GM21737 (cell line): Measurements from ENCODE around the gene GPR33.

ENCODE experiments used
- ATAC-seq: cut with Tn5 transposase; IDR thresholded peaks from one replicate; pipeline ENCODE4 v1.9.1; 2021; ENCODE audit warnings: mild to moderate bottlenecking, moderate library complexity; ENCODE audit not compliant: unreplicated experiment

The GPR33 gene, protein sequence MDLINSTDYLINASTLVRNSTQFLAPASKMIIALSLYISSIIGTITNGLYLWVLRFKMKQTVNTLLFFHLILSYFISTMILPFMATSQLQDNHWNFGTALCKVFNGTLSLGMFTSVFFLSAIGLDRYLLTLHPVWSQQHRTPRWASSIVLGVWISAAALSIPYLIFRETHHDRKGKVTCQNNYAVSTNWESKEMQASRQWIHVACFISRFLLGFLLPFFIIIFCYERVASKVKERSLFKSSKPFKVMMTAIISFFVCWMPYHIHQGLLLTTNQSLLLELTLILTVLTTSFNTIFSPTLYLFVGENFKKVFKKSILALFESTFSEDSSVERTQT

DNA sequence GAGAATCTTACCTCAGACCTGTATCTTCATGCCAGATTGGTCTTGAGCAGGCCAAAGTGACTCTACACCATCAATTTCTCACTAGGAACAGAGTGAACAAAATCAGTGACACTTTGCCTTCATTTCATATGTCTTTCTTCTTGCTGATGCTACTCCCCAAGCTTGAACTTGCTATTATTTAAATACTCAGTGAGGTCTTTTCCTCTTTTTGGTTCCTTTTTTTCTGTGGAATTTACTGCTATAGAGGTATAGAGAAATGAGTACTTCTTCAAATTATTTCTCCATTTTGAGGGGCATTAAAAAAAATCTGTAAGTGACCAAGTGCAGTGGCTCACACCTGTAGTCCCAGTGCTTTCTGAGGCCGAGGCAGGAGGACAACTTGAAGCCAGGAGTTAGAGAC is at the start of gene GPR33:
TSS of gene GPR33 (minus strand) at position 154 of the 400 bp plus-strand sequence. CDS start 4,074 bp downstream, outside the sequence.
- no peak for ATAC-seq

DNA sequence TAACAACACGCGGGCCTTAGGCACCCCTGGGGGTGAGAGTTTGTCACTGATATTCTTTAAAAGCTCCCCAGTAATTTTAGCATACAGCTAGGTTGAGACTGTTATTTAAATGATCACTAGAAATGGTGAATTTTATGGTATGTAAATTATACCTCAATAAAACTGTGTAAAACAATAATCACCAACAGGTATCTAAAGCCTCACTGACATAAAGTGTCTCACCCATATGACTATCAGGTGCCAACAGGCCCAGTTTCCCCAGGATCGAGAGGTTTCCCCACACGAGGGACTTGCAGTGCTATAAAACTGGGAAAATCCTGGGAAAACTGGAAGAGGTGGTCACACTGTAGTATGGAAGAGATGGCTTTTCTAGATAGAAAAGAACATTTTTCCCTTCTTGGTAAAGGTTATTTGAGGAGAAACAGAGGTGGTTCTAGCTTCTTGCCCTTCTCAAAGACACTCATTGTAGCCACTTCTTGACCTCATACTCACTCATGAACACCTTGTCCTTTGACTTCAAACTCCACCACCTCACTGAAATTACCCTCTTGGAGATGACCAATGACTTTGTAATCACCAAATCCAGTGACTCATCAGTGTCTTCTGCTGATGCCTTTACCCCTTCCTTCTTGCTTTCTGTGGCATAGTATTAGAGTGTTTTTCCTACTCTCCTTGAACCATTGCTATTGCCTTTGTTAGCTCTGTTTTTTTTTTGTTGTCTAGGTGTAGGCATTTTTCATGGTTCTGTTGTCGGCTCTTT is 48.5 kb upstream of the GPR33 start:
- no peak for ATAC-seq

DNA sequence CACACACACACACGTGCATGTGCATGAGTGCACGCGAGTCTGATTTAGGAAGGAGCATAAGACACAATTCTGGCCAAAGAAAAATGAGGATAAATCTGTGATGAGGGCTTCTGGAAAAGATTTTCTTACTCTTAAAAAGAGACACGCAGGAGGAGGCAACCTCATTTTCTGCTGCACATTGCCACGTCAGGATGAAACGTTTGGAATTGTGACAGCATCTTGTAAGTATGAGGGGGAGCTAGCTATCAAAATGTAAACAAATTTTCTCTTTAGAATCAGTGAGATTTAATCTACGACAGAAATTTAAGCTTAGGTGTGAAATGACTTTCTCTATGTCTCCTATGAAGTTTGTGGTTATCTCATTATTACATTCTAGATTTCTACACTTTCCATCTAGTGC is 42.3 kb upstream of the GPR33 start:
- ATAC-seq, result no peak

DNA sequence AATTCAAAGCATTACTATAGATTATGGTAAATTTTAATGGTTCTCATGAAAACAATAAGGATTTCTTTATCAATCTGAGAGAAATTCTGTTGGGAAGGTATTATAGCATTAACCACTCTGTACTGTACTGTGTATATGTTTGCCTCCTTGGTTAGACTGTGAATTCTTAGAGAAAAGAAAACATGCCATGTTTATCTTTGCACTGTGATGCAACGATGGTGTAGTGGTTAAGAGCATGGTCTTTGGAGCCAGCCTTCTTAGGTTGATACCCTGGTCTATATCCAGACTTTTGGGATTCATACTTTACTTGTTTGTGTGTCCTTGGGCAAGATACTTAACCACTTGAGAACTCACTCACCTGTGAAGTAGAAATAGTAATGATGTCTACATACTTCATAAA is 41.2 kb upstream of the GPR33 start:
- no peak for ATAC-seq

DNA sequence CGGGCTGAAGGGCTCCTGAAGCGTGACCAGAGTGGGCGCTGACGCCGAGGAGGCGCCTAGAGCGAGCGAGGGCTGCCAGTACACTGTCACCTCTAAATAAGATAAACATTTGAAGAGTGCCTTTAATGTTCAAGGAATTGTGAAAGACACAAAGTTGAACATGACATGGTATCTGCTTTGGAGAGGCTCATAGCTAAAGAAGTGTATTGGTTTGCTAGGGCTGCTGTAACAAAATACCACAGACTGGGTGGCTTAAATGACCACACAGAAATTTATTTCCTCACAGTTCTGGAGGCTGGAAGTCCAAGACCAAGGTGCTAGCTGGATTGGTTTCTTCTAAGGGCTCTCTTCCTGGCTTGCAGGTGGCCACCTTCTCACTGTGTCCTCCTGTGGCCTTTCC is 39.7 kb upstream of the GPR33 start:
- ATAC-seq, result no peak

DNA sequence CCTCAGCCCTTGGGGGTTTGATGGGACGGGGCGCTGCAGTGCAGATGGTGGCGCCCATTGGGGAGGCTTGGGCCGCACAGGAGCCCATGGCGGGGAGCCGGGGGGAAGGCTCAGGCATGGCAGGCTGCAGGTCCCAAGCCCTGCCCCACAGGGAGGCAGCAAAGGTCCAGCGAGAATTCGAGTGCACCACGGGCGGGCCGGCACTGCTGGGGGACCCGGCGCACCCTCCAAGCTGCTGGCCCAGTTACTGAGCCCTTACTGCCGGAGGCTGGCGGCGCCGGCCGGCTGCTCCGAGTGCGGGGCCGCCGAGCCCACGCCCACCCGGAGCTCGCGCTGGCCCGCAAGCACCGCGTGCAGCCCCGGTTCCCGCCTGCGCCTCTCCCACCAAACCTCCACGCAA is 39.2 kb upstream of the GPR33 start:
- no peak for ATAC-seq

DNA sequence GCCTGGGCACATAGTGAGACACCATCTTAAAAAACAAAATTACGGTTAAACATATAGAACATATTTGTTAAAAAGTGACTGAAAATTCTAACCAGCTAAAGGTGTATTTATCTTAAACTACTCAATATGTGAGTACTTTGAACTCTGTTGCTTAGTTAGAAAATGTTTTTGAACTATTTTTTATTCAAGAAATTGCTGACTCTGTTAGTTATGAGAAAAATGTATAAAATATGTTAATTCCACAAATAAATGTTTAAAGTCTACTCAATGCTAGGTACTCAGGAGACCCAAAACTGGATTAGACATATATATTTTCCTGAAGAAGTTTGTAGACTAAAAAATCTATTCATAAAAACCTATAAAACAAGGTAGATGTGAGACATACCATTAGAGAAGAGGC is 23.0 kb upstream of the GPR33 start:
- no peak for ATAC-seq

DNA sequence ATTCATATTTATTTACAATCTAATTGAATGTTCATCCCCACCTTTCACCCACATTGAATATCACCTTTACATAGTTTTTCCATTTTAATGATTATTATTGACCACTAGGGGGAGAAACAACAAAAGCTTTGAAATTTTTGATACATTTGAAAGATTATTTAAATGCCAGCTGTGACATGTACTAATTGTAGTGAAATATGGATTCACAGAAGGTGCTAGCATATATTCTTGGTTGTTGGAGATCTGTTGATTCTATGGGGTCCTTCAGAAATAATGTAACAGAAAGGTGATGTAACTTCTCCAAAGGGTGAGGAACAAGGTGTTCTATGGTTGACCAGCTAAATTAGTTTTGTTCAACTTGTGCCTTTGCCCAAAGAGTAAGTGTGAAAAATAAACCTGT is 22.4 kb upstream of the GPR33 start:
- no peak for ATAC-seq

DNA sequence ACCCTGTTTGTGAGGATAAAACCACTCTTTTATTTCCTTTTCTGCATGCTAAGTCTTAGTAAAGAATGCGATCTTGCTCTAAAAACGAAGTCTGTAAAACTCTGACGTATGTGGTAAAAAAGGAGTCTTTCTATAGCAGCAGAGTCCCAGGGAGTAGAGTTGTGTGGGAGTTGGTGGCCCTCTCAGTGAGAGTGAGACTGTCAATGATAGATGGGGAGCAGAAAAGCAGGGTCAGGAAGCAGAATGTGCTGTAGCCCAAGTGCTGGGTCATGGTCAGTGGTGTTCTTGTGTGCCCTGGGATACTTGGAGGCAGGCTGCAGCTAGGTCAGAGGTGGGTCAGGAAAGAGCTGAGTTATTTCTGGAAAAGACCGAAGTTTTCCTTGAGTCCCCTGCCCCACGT is 20.3 kb upstream of the GPR33 start:
- ATAC-seq, result no peak

DNA sequence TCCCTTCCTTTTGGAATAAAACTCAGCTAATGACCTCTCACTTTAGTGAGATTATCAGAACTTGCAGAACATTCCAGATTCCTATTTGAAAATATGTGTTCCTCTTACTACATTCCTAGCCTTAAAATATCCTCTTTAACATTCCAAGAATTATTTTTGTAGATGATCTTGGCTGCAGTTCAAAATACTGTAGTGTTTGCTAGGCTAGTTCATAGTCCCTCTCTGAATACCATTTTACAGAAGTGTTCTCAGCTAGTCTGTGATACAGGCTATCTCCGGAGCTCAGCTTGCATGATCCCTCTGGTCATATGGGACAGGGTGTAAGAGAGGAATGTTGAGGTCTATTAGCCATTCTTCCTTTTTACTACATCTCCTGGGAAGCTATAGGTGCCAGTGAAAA is 17.6 kb upstream of the GPR33 start:
- ATAC-seq, result no peak

DNA sequence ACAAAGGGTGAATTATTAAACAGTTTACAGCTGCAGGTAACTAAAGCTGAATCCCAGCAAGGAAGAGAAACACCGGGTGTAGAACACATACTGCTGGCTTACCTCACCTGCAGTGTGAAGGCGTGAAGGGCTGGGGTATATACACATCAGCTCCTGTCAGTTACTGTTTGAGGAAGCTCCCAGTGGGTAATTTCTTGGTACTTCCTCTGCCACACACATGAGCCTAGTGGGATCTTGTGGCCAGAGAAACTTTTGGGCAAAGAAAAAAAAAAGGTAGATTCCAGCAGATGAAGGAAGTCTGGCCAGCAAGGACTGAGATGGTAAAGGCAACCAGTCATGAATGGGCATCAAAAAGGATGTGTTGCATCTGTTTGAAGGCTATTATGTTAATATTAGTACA is 14.0 kb upstream of the GPR33 start:
- no peak for ATAC-seq

DNA sequence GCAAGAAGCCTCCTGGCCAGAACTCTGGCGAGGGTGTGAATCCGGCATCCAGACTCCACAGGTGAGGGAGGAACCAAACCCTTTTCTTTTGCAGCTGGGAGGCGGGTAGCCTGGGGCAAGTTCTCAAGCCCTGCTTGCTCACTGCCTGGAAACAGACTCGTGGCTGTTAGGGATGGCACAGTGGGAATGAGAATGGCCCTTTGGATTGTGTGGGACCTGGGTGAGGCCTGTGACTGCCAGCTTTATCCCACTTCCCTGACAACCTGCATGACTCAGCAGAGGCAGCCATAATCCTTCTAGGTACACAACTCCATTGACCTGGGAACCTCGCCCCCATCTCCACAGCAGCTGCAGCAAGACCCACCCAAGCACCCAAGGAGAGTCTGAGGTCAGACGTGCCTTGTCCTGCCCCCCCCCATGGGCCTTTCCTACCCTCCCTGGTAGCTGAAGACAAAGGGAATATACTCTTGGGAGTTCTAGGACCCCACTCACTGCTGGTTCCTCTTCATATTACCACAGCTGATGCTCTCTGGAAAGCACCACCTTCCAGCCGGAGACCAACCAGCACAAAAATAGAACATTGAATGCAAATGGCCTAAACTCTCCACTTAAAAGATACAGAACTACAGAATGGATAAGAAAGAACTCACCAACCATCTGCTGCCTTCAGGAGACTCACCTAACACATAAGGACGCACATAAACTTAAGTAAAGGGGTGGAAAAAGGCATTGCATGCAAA is 5.1 kb upstream of the GPR33 start:
- no peak for ATAC-seq

DNA sequence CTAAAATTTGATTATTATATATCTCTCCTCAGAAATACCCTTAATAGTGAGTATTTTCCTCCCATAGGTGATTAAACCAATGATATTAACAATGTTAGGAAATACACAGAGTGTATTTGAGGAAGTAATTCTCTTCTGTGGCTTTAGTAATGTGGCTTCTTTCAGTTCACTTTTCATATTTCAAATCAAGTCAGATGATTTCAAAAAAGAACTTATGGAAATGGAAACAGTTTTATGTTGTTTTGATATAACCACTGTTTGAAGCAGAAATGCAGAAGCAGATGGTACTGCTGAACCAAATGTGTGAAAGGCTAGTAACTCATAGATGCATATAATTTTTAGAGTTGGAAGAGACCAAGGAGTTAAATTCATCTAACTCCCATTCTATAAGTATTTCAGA is 1.9 kb upstream of the GPR33 start:
- ATAC-seq, result no peak

DNA sequence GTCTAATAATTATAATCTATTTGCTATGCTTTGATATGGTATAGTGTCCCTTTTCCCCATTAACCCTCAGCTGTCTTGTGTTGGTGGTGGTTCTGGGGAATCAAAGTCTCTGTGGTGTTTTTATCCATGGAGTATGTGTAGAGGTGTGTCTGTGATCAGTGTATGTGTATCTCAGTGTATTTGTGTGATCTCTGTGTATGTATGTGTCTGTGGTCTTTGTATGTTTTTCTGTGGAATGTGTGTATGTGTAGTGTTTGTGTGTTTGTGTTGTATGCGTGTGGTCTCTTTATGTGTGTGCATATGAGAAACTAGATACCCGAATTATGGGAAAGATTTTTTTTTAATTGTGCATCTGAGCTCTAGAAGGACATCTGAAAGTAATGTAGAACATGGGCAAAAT is 1.1 kb downstream of the GPR33 start:
- ATAC-seq, result no peak

DNA sequence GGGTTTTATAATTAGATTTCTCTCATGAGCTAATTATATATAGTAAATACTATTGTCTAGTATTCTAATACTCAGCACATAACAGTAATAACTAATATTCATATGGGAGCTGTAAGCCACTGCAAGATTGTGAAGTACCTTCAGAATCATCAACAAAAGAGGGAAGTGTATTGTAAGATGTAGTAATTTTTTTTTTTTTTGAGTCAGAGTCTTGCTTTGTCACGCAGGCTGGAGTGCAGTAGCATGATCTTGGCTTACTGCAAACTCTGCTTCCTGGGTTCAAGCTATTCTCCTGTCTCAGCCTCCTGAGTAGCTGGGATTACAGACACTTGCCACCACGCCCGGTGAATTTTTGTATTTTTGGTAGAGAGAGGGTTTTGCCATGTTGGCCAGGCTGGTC is 3.1 kb downstream of the GPR33 start:
- no peak for ATAC-seq

DNA sequence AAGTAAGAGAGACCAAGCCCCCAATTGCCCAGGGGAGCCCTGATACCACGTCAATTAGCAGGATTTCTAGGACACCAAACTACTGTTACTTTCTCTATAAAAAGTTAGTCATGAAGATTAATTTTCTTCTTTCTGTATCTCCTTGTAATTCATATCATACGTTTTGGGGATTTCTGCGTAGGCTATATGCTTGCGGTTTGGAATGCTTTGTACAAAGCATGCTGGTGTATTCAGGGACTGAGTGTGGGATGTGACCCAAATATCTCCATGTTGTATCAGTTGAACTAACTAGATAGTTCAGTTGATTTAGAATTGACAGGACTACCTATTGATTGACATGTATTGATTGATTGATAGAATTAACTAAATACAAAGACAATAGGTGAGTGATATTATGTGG is 7.7 kb downstream of the GPR33 start:
- no peak for ATAC-seq

DNA sequence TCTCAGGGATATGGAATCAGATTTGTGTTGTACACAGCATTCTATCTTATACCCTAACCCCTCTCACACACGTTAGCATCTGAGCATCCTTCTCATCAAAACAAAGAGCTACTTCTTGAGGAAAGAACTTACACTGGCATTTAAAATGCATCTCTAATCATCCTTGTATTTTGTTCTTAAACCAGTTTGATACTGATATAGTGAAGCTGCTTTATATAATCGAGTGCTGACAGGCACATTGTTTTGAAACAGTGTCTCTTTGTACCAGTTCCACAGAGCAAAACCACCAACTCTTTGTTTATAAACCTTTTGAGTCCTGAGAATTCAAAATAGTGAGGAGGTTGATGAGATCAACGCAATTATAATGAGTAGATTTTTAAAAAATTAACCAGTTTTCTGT is 8.8 kb downstream of the GPR33 start:
- no peak for ATAC-seq

DNA sequence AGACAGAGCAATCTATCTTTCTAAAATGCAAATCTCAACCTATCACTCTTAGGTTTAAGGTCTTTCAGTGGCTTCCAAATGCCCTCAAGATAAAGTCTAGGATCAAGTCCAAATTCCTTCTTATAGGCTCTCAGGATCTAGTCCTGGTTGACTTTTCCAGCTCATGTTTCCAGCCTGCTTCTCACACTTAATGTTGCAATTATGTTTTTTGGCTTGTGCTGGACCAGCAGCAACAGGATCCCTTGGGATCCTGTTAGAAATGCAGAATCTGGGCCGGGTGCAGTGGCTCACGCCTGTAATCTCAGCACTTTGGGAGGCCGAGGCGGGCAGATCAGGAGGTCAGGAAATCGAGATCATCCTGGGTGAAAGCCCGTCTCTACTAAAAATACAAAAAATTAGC is 10.6 kb downstream of the GPR33 start:
- no peak for ATAC-seq

DNA sequence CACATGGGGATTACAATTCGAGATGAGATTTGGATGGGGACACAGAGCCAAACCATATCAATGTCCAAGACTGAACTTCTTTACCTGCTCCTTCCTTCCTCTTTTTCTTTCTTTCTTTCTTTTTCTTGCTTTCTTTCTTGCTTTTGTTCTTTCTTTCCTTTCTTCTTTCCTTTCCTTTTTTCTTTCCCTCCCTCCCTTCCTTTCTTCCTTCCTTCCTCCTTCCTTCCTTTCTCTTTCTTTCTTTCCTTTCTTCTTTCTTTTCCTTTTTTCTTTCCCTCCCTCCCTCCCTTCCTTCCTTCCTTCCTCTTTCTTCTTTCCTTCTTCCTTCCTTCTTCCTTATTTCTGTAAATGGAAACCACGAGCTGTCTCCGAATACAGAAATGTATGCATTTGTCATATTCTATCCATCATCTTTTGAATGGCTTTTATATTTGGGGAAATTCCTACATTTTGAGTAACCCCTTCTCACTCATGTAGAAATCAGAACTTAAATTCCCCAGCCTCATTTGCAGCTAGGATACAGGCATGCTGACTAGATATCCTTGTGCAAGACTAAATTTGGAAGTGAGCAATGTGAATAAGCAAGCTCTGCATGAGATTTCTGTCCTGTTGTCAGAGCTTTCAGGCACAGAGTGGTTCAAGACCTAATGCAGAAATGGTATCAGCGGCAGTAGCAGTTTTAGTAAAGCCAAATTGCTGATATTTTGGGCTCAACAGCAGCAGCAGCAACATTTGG is 11.5 kb downstream of the GPR33 start:
- no peak for ATAC-seq

DNA sequence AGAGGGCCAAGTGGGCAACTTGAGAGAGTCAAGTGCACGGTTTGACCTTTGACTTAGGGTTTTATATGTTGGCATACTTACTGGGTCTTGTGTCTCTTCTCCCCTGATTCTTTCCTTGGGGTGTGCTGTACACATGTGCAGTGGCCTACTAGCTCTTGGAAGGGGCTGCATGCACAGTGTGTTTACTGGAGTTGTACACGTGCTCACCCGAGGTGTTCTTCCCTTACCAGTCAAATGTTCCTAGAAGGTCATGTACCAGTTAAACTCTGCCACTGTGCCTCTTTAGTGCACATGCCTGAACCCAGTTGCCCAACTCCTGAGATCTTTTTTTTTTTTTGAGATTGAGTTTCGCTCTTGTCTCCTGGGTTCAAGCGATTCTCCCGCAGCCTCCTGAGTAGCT is 21.3 kb downstream of the GPR33 start:
- no peak for ATAC-seq

DNA sequence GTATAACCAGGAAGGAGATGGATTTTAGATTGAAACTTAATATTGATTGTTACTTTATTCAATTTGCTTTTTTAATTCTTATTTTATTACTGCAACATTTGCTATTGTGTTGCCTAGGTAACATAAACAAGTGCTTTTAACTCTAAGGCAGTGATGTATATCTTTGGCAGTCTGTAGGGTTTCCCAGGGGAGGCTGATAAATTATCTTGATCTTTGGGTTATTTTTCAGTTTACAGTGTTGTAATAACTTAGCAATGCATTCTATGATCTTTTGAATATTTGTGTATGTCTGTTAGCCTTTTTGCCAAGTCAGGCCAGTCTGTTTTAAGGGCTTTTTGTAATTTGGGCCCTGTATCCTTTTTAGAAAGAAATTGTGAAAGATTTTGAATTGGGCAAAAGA is 22.7 kb downstream of the GPR33 start:
- ATAC-seq, result no peak
